ENCODE data around the gene DDX39B. TPM values are rescaled to one million over a fixed set of nuclear protein-coding genes. Genes with fewer than 3 reads are reported as not detected.
A peak's percentile ranks its signal among the peaks of the same experiment; 100 is the strongest.

DDX39B gene
- polyA plus RNA-seq, 3 donors: 64.1 to 1,059 (median 67.8) TPM

DNA sequence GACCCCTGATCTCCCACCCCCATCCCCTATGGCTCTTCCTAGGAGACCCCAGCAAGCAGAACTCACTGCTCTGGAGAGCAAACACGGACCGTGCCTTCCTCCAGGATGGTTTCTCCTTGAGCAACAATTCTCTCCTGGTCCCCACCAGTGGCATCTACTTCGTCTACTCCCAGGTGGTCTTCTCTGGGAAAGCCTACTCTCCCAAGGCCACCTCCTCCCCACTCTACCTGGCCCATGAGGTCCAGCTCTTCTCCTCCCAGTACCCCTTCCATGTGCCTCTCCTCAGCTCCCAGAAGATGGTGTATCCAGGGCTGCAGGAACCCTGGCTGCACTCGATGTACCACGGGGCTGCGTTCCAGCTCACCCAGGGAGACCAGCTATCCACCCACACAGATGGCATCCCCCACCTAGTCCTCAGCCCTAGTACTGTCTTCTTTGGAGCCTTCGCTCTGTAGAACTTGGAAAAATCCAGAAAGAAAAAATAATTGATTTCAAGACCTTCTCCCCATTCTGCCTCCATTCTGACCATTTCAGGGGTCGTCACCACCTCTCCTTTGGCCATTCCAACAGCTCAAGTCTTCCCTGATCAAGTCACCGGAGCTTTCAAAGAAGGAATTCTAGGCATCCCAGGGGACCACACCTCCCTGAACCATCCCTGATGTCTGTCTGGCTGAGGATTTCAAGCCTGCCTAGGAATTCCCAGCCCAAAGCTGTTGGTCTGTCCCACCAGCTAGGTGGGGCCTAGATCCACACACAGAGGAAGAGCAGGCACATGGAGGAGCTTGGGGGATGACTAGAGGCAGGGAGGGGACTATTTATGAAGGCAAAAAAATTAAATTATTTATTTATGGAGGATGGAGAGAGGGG lies 31.7 kb upstream of the DDX39B start:
- intact Hi-C loops (cut with micrococcal nuclease): no loop called here
- DNase-seq: no peak
- peaks cover 69% of the 10 kb centered on the region for H3K4me1 Mint-ChIP-seq
- H3K36me3 ChIP-seq (replicated peaks in 1 of 2; ENCODE audit: control insufficient read depth in 1 of 2, insufficient read depth in 2 of 2, low read length in 2 of 2): peaks cover 15 to 19% of the 10 kb centered on the region in 2 donors
- H3K9ac ChIP-seq (ENCODE audit: insufficient read depth, low read length, poor library complexity, severe bottlenecking): no peak overlapping the region
- no peaks in the 10 kb centered on the region for H3K27me3 ChIP-seq (ENCODE audit: control insufficient read depth in 2 of 2, insufficient read depth in 2 of 2, low read length in 2 of 2)
- peaks cover 1 to 5% (median 3%) of the 10 kb centered on the region in 3 donors for H3K27me3 Mint-ChIP-seq (ENCODE audit: low read depth in 3 of 3)
- H3K27ac ChIP-seq (ENCODE audit: low read depth in 1 of 2, low read length in 2 of 2): no peak overlapping the region
- peaks cover 29% of the 10 kb centered on the region for H4K20me1 ChIP-seq (ENCODE audit: insufficient read depth, low read length)
- H3K9me3 Mint-ChIP-seq: peaks cover 0 to 3% (median 0%) of the 10 kb centered on the region in 7 donors
- peak overlapping the region in 3 of 7 donors; percentile 10 to 90 (median 83) for H3K27ac Mint-ChIP-seq
- no peak for TF ChIP-seq CTCF (IDR thresholded peaks at IDR 0.05)
- peaks cover 24 to 26% of the 10 kb centered on the region in 2 donors for H3K36me3 Mint-ChIP-seq
- peak overlapping the region in 1 of 2 donors; percentile 32 for H3K4me3 Mint-ChIP-seq
- H2AFZ ChIP-seq (ENCODE audit: insufficient read depth, low read depth, low read length, poor library complexity, severe bottlenecking): no peak overlapping the region
- WGBS (ENCODE audit: insufficient coverage): 99% methylated on average over 7 of the region's 9 CpGs
- peaks cover 52 to 57% of the 10 kb centered on the region in 2 donors for H3K4me1 ChIP-seq (ENCODE audit: control insufficient read depth in 1 of 2, insufficient read depth in 2 of 2, low read length in 2 of 2)
- no peak overlapping the region for H3K4me2 ChIP-seq (replicated peaks; ENCODE audit: extremely low read depth, low read length, poor library complexity, severe bottlenecking)
- H3K9me3 ChIP-seq (replicated peaks in 1 of 2; ENCODE audit: control insufficient read depth in 1 of 2, insufficient read depth in 1 of 2, low read length in 2 of 2): no peaks in the 10 kb centered on the region
- no peak overlapping the region for H3K4me3 ChIP-seq (replicated peaks in 1 of 3; ENCODE audit: low read depth in 2 of 3, low read length in 3 of 3)
- H3K79me2 ChIP-seq (ENCODE audit: insufficient read depth, low read length): peaks cover 29% of the 10 kb centered on the region

DNA sequence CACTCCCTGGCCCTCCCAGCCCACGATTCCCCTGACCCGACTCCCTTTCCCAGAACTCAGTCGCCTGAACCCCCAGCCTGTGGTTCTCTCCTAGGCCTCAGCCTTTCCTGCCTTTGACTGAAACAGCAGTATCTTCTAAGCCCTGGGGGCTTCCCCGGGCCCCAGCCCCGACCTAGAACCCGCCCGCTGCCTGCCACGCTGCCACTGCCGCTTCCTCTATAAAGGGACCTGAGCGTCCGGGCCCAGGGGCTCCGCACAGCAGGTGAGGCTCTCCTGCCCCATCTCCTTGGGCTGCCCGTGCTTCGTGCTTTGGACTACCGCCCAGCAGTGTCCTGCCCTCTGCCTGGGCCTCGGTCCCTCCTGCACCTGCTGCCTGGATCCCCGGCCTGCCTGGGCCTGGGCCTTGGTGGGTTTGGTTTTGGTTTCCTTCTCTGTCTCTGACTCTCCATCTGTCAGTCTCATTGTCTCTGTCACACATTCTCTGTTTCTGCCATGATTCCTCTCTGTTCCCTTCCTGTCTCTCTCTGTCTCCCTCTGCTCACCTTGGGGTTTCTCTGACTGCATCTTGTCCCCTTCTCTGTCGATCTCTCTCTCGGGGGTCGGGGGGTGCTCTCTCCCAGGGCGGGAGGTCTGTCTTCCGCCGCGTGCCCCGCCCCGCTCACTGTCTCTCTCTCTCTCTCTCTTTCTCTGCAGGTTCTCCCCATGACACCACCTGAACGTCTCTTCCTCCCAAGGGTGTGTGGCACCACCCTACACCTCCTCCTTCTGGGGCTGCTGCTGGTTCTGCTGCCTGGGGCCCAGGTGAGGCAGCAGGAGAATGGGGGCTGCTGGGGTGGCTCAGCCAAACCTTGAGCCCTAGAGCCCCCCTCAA lies 30.5 kb upstream of the DDX39B start, which contains the start of gene LTA:
Gene LTA (plus strand): TSS at position 249 of the 871 bp plus-strand sequence. CDS start 454 bp downstream, at position 703.
- Histone ChIP-seq H3K9ac (ENCODE audit: insufficient read depth, low read length, poor library complexity, severe bottlenecking) (no peak within 1 kb of the TSS), H3K27me3 (ENCODE audit: control insufficient read depth in 2 of 2, insufficient read depth in 2 of 2, low read length in 2 of 2) (no peaks in the 10 kb centered on the region), H3K4me3 (replicated peaks in 1 of 3; ENCODE audit: low read depth in 2 of 3, low read length in 3 of 3) (no peak within 1 kb of the TSS), H3K36me3 (replicated peaks in 1 of 2; ENCODE audit: control insufficient read depth in 1 of 2, insufficient read depth in 2 of 2, low read length in 2 of 2) (peaks cover 5 to 7% of the 10 kb centered on the region in 2 donors), H3K79me2 (ENCODE audit: insufficient read depth, low read length) (peaks cover 21% of the 10 kb centered on the region), H3K4me1 (ENCODE audit: control insufficient read depth in 1 of 2, insufficient read depth in 2 of 2, low read length in 2 of 2) (peaks cover 54 to 58% of the 10 kb centered on the region in 2 donors), H3K4me2 (replicated peaks; ENCODE audit: extremely low read depth, low read length, poor library complexity, severe bottlenecking) (no peak within 1 kb of the TSS), H2AFZ (ENCODE audit: insufficient read depth, low read depth, low read length, poor library complexity, severe bottlenecking) (no peak within 1 kb of the TSS), H3K27ac (ENCODE audit: low read depth in 1 of 2, low read length in 2 of 2) (no peak within 1 kb of the TSS), H3K9me3 (replicated peaks in 1 of 2; ENCODE audit: control insufficient read depth in 1 of 2, insufficient read depth in 1 of 2, low read length in 2 of 2) (no peaks in the 10 kb centered on the region), H4K20me1 (ENCODE audit: insufficient read depth, low read length) (peaks cover 17% of the 10 kb centered on the region)
- DNase-seq: no peak
- WGBS (ENCODE audit: insufficient coverage): 77% methylated on average over 18 of the region's 27 CpGs
- TF ChIP-seq CTCF (IDR thresholded peaks at IDR 0.05): no peak
- H3K4me1 Mint-ChIP-seq: peaks cover 72% of the 10 kb centered on the region
- peaks cover 1 to 5% (median 3%) of the 10 kb centered on the region in 3 donors for H3K27me3 Mint-ChIP-seq (ENCODE audit: low read depth in 3 of 3)
- intact Hi-C loops (cut with micrococcal nuclease): no loop called here
- H3K36me3 Mint-ChIP-seq: peaks cover 15 to 16% of the 10 kb centered on the region in 2 donors
- H3K9me3 Mint-ChIP-seq: peaks cover 0 to 3% (median 0%) of the 10 kb centered on the region in 7 donors
- H3K27ac Mint-ChIP-seq: peak within 1 kb of the TSS in 4 of 7 donors; percentile 0 to 90 (median 69)
- H3K4me3 Mint-ChIP-seq: peak within 1 kb of the TSS in 1 of 2 donors; percentile 65

Measured in CD14-positive monocyte (primary cell).